Gastrocnemius medialis (tissue), 4 donors: ENCODE results near the gene ACVR1C. TPM values are rescaled to one million over a fixed set of nuclear protein-coding genes. Genes with fewer than 3 reads are reported as not detected.
A peak's percentile ranks its signal among the peaks of the same experiment; 100 is the strongest.

Experiments
- ATAC-seq, 2 donors: fragments of 150-250 bp; one replicate each; pipeline ENCODE4 v1.9.1; 2016
- DNase-seq, 2 donors: peaks; one replicate each; pipeline ENCODE4 v3.0.0-alpha.2; 2019
- H3K27ac ChIP-seq, 4 donors: fragments of 200-600 bp; sonication (generic); 1 replicate in 1 of 4; 2 replicates in 3 of 4; pipeline ENCODE4 v1.5.1; 2016 to 2018; ENCODE audit warnings: mild to moderate bottlenecking in 2 of 4, moderate library complexity in 1 of 4
- H3K27me3 ChIP-seq, 3 donors: fragments of 200-600 bp; sonication (generic) in 2 of 3; 1 replicate in 1 of 3; 2 replicates in 2 of 3; pipeline versions ENCODE4 v1.5.1 to v1.6.0; 2016 to 2019; ENCODE audit warnings: mild to moderate bottlenecking in 1 of 3, moderate library complexity in 1 of 3
- H3K36me3 ChIP-seq, 2 donors: fragments of 200-600 bp; sonication (generic) in 1 of 2; one replicate each; pipeline ENCODE4 v1.5.1; 2017 to 2018
- H3K4me1 ChIP-seq, 2 donors: fragments of 200-600 bp; sonication (generic) in 1 of 2; one replicate each; pipeline ENCODE4 v1.5.1; 2016 to 2017; ENCODE audit warnings: mild to moderate bottlenecking in 2 of 2
- H3K4me3 ChIP-seq, 4 donors: fragments of 200-600 bp; sonication (generic) in 3 of 4; 1 replicate in 1 of 4; 2 replicates in 3 of 4; pipeline ENCODE4 v1.5.1; 2016 to 2019; ENCODE audit warnings: mild to moderate bottlenecking in 2 of 4
- H3K9me3 ChIP-seq, 3 donors: fragments of 200-600 bp; sonication (generic) in 2 of 3; 1 replicate in 1 of 3; 2 replicates in 2 of 3; pipeline ENCODE4 v1.5.1; 2016 to 2019
- POLR2A ChIP-seq, 2 donors: fragments of 450-650 bp; IDR thresholded peaks; one replicate each; pipeline ENCODE4 v1.6.1; 2017; ENCODE audit warnings: antibody characterized with exemption in 2 of 2, mild to moderate bottlenecking in 2 of 2, moderate library complexity in 2 of 2
- in situ Hi-C, 4 donors: fragments of 200-750 bp; cut with MboI; loops; one replicate each; pipeline versions ENCODE4 v1.15.0 to v1.8.0; 2017; ENCODE audit warnings: low sequenced_read_pairs in 4 of 4
- intact Hi-C: fragments of 100-400 bp; cut with DNase I; formaldehyde crosslinking; loops from one replicate; pipeline ENCODE4 v1.15.1; 2023; ENCODE audit warnings: low total_unique reads
- total RNA-seq, 4 donors: library from RNA; depleted of rRNA; stranded (reverse); fragments of >200 nt; gene quantifications; one replicate each; pipeline versions ENCODE4 v1.1.0 to v1.2.3, GENCODE V29; 2016
- TF ChIP-seq, protein P1 (sequence below), 5 experiments: fragments of 450-650 bp in 3 of 5; fragments of 200-600 bp in 2 of 5; sonication (generic) in 2 of 5; IDR thresholded peaks in 4 of 5; conservative IDR thresholded peaks in 1 of 5; 1 replicate in 4 of 5; 2 replicates in 1 of 5; pipeline ENCODE4 v1.5.1; 2016 to 2019; ENCODE audit warnings: antibody characterized with exemption in 5 of 5, mild to moderate bottlenecking in 3 of 5, moderate library complexity in 3 of 5

Gene ACVR1C
- total RNA-seq, 4 donors from 2014 or later, result 0.46 to 2.1 (median 0.90) TPM

DNA sequence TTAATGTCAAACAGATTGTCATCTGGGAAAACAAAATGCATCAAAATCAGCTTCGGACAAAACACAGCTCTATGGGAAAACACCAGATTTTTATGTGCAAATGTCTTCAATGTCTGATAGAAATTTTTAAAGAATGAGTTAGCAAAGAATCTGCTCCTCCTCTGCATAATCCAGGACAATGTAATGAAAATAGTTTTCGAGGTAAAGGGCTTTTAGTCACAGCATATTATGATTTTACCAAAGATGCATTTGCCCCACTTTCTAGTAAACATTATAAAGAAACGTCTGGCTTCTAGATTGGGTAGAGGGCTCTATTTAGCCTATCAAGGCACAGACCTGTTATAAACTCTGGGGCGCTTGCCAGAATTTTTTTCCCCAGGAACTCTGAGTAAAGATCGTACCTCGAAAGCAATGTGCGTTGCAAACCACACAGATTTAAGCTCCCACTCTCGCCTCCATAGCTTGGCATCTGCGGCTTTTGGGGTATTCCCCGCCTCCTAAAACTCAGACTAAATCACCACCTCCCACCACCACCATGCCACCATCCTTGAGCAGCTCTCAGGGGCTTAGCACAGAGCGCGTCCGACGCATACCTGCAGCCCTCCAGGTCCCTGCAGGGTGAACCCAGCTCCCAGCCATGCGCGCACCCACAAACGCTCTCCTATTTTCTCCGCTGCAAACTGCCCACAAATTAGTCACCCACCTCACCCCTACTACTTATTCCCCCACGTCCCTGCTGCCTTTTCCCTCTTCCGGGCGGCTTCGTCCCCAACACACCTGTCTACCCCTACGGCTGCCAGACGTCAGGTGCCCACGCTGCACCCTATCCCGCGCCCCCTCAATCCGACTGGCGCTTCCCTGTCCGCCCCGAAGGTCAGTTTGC is 829 bp downstream of the ACVR1C start:
- in situ Hi-C loops, result no loop called here
- TF ChIP-seq, protein P1, sequence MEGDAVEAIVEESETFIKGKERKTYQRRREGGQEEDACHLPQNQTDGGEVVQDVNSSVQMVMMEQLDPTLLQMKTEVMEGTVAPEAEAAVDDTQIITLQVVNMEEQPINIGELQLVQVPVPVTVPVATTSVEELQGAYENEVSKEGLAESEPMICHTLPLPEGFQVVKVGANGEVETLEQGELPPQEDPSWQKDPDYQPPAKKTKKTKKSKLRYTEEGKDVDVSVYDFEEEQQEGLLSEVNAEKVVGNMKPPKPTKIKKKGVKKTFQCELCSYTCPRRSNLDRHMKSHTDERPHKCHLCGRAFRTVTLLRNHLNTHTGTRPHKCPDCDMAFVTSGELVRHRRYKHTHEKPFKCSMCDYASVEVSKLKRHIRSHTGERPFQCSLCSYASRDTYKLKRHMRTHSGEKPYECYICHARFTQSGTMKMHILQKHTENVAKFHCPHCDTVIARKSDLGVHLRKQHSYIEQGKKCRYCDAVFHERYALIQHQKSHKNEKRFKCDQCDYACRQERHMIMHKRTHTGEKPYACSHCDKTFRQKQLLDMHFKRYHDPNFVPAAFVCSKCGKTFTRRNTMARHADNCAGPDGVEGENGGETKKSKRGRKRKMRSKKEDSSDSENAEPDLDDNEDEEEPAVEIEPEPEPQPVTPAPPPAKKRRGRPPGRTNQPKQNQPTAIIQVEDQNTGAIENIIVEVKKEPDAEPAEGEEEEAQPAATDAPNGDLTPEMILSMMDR (IDR thresholded peaks at IDR 0.05 in 4 of 5, conservative IDR thresholded peaks at IDR 0.05 in 1 of 5), result no peak

DNA sequence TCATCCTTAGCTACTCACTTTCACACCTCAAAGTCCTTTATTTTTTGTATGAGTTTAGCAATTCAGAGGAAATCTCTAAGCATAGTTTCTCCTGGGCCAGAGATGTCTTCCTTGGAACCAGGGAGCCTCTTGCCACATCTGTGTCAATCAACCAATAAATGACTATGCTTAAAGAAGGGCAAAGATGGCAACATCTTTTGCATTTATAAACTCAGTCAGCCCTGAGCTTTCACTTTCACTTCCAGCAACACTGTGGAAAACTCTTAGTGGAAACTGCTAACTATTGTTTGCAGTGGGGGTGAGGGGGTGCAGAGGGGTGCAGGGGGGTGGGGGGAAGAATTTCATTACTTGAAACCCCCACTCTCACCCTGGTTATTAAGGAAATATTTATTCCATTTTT is 3.4 kb downstream of the ACVR1C start:
- Histone ChIP-seq H3K9me3 (no peaks in the 10 kb centered on the region), H3K36me3 (no peaks in the 10 kb centered on the region), H3K27me3 (peaks cover 0 to 2% (median 0%) of the 10 kb centered on the region in 3 donors), H3K4me3 (no peak overlapping the region), H3K27ac (no peak overlapping the region), H3K4me1 (peaks cover 0 to 6% of the 10 kb centered on the region in 2 donors)
- ATAC-seq (no peak), DNase-seq (no peak)
- in situ Hi-C loops, result no loop called here
- intact Hi-C loops, result loop anchor here (5.0 kb wide), 1 partner anchor 117 kb away; no protein-coding TSS in a partner anchor
- no peak for TF ChIP-seq POLR2A (IDR thresholded peaks at IDR 0.05)
- TF ChIP-seq, protein P1 (IDR thresholded peaks at IDR 0.05 in 4 of 5, conservative IDR thresholded peaks at IDR 0.05 in 1 of 5), result no peak

More for the DNA sequence above, 829 bp downstream of the ACVR1C start:
- DNase-seq, result no peak
- Histone ChIP-seq H3K4me1 (peaks cover 0 to 6% of the 10 kb centered on the region in 2 donors), H3K27me3 (no peaks in the 10 kb centered on the region), H3K4me3 (peak overlapping the region; percentile 57 to 67 (median 62)), H3K9me3 (no peaks in the 10 kb centered on the region), H3K27ac (no peak overlapping the region), H3K36me3 (no peaks in the 10 kb centered on the region)
- ATAC-seq, result peak in 1 of 2 donors; percentile 15
- intact Hi-C loops, result loop anchor here (5.0 kb wide), 1 partner anchor 114 kb away; no protein-coding TSS in a partner anchor

DNA sequence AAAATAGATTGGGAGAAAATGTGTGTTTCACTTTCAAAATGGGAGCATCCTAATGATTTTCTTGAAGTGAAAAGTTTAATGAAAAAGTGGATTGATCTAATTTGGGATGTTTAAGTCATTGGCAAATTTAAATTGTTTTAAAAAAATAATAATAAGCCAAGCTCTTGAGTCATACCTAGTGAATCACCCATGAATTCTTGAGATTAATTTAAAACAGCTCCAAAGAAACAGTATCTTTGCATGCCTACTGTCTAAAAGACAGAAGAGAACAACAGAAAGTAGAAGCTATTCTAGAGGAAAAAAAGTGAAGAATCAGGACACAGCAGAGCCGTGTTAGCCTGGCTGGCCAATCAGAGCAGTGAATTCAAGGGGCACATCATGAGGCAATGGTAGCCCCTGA is 7.7 kb downstream of the ACVR1C start:
- TF ChIP-seq, protein P1 (IDR thresholded peaks at IDR 0.05 in 4 of 5, conservative IDR thresholded peaks at IDR 0.05 in 1 of 5), result no peak
- TF ChIP-seq POLR2A (IDR thresholded peaks at IDR 0.05), result no peak
- Histone ChIP-seq H3K9me3 (no peaks in the 10 kb centered on the region), H3K27ac (no peak overlapping the region), H3K36me3 (no peaks in the 10 kb centered on the region), H3K27me3 (peaks cover 0 to 2% (median 0%) of the 10 kb centered on the region in 3 donors), H3K4me1 (no peaks in the 10 kb centered on the region), H3K4me3 (no peak overlapping the region)
- DNase-seq, result no peak
- in situ Hi-C loops, result no loop called here
- intact Hi-C loops, result no loop called here
- ATAC-seq, result no peak

DNA sequence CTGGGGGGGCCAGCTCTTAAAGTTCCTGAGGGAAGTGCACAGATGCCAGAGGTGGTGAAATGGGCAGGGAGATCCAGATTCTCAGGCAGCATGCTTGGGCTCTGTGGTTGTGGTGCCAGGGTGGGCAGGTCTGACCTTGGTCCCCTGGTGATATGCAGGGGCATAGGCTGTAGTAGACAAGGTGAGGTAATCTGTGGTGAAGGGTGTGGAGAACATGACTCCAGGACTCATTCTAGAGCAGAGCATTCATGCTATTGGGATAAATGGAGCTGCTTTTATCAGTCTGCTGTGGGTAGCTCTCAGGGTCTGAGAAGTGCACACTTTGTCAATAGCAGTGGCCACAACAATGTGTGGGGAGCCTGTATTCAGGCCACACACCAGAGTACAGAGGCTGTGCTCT is 16.9 kb downstream of the ACVR1C start:
- in situ Hi-C loops (no loop called here), intact Hi-C loops (no loop called here)
- DNase-seq (no peak), ATAC-seq (no peak)
- H3K4me3 ChIP-seq, result no peak overlapping the region
- no peaks in the 10 kb centered on the region for H3K4me1 ChIP-seq
- TF ChIP-seq POLR2A (IDR thresholded peaks at IDR 0.05), result no peak
- TF ChIP-seq, protein P1 (IDR thresholded peaks at IDR 0.05 in 4 of 5, conservative IDR thresholded peaks at IDR 0.05 in 1 of 5), result no peak
- H3K9me3 ChIP-seq, result no peaks in the 10 kb centered on the region
- H3K27me3 ChIP-seq, result no peaks in the 10 kb centered on the region
- no peak overlapping the region for H3K27ac ChIP-seq
- H3K36me3 ChIP-seq, result no peaks in the 10 kb centered on the region
